Sigmoid colon (tissue), 4 donors: ENCODE data around the gene C14orf180.

Experiments used
- POLR2A ChIP-seq, 2 donors: fragments of 450-650 bp; IDR thresholded peaks; one replicate each; pipeline ENCODE4 v1.6.1; 2016; ENCODE audit warnings: antibody characterized with exemption in 2 of 2, mild to moderate bottlenecking in 2 of 2, moderate library complexity in 2 of 2
- POLR2AphosphoS5 ChIP-seq, 4 donors: sonication (generic); formaldehyde crosslinking; IDR thresholded peaks; one replicate each; pipeline ENCODE4 v1.6.1; 2017; ENCODE audit warnings: antibody characterized with exemption in 4 of 4
- TF ChIP-seq, protein P1 (sequence below), 4 experiments: fragments of 450-650 bp in 3 of 4; fragments of 200-600 bp in 1 of 4; IDR thresholded peaks; one replicate each; pipeline ENCODE4 v1.5.1; 2016 to 2019; ENCODE audit warnings: antibody characterized with exemption in 4 of 4, mild to moderate bottlenecking in 3 of 4, moderate library complexity in 2 of 4

DNA sequence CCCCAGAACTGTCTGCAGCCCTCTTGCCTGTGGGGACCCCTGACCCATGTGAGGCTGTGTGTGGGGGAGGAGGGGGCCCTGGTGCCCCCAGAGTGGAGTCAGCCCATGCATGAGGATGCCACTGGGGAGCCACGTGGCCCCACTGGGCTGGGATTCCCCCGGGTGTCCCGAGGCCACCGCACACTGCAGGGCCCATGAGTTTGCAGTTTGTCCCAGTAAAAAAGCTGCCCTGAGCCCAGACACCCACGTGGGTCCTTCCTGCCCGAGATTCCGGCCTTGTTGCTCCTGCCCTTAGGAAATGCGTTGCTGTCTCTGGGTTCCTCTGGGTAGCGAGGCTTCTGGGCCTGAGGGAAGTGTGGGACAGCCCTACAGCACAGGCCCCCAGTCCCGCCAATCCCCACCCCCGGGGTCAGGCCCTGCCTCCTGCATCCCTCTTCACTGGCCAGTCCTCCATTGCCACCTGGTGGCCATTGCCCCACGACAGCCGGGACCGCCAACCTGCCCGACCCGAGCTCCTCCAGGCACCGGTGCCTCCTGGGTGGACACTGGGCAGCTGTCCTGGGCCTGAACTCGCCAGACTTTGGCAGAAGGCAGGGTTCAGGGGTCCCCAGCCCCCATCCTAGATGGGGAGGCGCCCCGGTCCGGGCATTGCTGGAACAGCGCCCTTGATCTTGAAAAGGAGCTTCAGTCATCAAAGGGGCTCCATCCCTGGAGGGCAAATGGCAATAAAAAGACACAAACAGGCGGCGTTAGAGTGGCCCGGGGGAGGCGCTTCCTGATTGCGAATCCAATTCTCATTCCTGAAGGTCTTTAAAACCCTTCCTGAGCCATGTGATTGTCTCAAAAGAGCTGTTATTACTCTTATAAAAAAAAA, 15.6 kb upstream of the C14orf180 start:
- TF ChIP-seq POLR2A (IDR thresholded peaks at IDR 0.05) (no peak), POLR2AphosphoS5 (IDR thresholded peaks at IDR 0.05) (no peak)
- TF ChIP-seq, protein P1, sequence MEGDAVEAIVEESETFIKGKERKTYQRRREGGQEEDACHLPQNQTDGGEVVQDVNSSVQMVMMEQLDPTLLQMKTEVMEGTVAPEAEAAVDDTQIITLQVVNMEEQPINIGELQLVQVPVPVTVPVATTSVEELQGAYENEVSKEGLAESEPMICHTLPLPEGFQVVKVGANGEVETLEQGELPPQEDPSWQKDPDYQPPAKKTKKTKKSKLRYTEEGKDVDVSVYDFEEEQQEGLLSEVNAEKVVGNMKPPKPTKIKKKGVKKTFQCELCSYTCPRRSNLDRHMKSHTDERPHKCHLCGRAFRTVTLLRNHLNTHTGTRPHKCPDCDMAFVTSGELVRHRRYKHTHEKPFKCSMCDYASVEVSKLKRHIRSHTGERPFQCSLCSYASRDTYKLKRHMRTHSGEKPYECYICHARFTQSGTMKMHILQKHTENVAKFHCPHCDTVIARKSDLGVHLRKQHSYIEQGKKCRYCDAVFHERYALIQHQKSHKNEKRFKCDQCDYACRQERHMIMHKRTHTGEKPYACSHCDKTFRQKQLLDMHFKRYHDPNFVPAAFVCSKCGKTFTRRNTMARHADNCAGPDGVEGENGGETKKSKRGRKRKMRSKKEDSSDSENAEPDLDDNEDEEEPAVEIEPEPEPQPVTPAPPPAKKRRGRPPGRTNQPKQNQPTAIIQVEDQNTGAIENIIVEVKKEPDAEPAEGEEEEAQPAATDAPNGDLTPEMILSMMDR (IDR thresholded peaks at IDR 0.05): peak; percentile 58 to 92 (median 73)
